C4-2B (cell line): Measurements from ENCODE around the gene ACVR1B.

Source experiments
- H3K27ac ChIP-seq: fragments of 450-650 bp; 2 replicates; pipeline ENCODE4 v1.5.1; 2017
- CTCF ChIP-seq: fragments of 450-650 bp; conservative IDR thresholded peaks from 2 replicates; pipeline ENCODE4 v1.5.1; 2017; ENCODE audit warnings: mild to moderate bottlenecking
- ZFX ChIP-seq: fragments of 450-650 bp; IDR thresholded peaks from 2 replicates; pipeline ENCODE4 v1.6.1; 2017

ACVR1B gene

GRCh38 chr12:51907856-51908425, 43.6 kb upstream of the ACVR1B start:
- no peak overlapping the region for H3K27ac ChIP-seq
- TF ChIP-seq ZFX (no peak), CTCF (no peak)

GRCh38 chr12:51908876-51909592, 42.5 kb upstream of the ACVR1B start:
- TF ChIP-seq CTCF, result no peak
- no peak for TF ChIP-seq ZFX

DNA sequence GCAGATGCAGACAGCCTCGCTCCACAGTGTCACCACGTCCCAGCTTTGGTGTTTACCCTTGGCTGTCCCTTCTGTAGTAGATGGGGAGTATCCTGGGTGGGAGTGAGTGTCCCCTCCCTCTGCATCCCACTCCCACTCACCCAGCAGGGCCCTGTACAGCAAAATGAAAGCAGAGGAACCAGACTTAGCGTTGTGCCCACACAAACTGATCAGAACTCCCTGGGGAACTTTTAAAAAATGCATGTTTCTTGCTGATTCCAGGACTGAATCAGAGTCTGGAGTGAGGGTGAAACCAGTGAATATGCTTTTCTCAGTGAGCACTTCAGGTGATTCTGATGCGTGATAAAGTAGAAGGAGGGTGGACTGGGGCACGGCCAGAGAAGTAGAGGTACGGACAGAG, 41.3 kb upstream of the ACVR1B start:
- no peak for TF ChIP-seq CTCF
- no peak for TF ChIP-seq ZFX

More at GRCh38 chr12:51908876-51909592, 42.5 kb upstream of the ACVR1B start:
- H3K27ac ChIP-seq, result no peak overlapping the region

DNA sequence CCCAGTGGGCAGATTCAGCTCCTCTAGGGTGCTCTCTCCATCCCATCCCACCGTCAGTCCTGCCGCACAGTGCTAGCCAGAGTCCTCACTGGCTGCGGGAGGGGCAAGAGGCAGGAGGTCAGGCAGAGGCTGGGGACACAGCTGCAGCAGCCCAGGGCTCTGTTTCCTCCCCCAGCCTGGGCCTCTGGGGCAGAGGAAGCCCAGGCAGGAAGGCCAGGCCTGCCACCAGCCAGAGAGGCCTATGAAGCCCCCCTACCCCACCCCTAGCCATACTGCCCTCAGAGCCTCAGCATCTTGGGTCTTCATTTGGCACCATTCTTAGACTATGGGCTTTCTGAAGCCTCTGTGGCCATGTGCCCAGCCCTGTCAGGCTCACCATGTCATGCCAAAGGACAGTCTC, 40.8 kb upstream of the ACVR1B start:
- TF ChIP-seq CTCF, result no peak
- no peak for TF ChIP-seq ZFX
- no peak overlapping the region for H3K27ac ChIP-seq

More for the DNA sequence above, 41.3 kb upstream of the ACVR1B start:
- H3K27ac ChIP-seq, result no peak overlapping the region

GRCh38 chr12:51911307-51911706, 40.2 kb upstream of the ACVR1B start:
- no peak overlapping the region for H3K27ac ChIP-seq
- no peak for TF ChIP-seq CTCF
- TF ChIP-seq ZFX, result no peak

- H3K27ac ChIP-seq, result no peak overlapping the region
- TF ChIP-seq CTCF (no peak), ZFX (no peak)
Observed at GRCh38 chr12:51911788-51912711, 39.4 kb upstream of the ACVR1B start.
